ENCODE measurements around the gene DNAH2.

DNA sequence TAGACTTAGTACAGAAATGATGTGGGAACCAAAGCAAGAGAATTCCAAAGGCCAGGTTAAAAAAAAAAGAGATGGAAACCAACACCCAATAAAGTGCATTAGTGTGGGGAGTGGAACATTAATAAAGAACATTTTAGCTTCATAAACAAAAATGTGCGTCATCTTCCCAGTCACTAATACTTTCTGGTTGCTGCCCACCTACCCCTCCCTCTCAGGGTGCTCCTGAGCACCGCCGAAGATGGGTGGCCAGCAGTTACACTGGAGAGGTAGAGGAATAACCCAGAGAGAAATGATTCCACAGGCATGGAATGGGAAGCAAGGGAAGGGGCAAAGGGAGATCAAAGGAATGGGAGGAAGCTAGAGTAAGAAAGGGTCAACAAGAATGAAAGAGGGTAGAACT lies 165.1 kb downstream of the DNAH2 start:
- TF ChIP-seq ZNF30 (CRISPR knock-in tag; IDR thresholded peaks at IDR 0.05) (no peak), GABPA (IDR thresholded peaks at IDR 0.05; ENCODE audit: low read depth, low read length) (no peak), GABPA (CRISPR knock-in tag; IDR thresholded peaks at IDR 0.05; ENCODE audit: low read depth) (no peak), CTCF (CRISPR knock-in tag; IDR thresholded peaks at IDR 0.05) (no peak), IRF9 (CRISPR knock-in tag; IDR thresholded peaks at IDR 0.05; ENCODE audit: borderline replicate concordance) (no peak), ZNF563 (CRISPR knock-in tag; IDR thresholded peaks at IDR 0.05) (no peak), KLF6 (CRISPR knock-in tag; IDR thresholded peaks at IDR 0.05) (no peak), EP300 (IDR thresholded peaks at IDR 0.05; ENCODE audit: low read depth in 2 of 2, low read length in 2 of 2) (no peak), EP300 (CRISPR knock-in tag; IDR thresholded peaks at IDR 0.05; ENCODE audit: borderline replicate concordance) (no peak), PRPF4 (IDR thresholded peaks at IDR 0.05; ENCODE audit: low read depth, low read length, poor library complexity, severe bottlenecking) (no peak), GTF2F1 (IDR thresholded peaks at IDR 0.05; ENCODE audit: low read length) (no peak)
